ENCODE measurements around the gene CLCN3. TPM values are rescaled to one million over a fixed set of nuclear protein-coding genes. Genes with fewer than 3 reads are reported as not detected.
A peak's percentile ranks its signal among the peaks of the same experiment; 100 is the strongest.
"Not testable (repeated sequence)": the region's sequence is repeated elsewhere in the genome, so short reads cannot be mapped to it uniquely, and the experiment has no call there.

CLCN3 gene
- polyA plus RNA-seq, 1 donor from 2014 or later: 8.1 TPM

DNA sequence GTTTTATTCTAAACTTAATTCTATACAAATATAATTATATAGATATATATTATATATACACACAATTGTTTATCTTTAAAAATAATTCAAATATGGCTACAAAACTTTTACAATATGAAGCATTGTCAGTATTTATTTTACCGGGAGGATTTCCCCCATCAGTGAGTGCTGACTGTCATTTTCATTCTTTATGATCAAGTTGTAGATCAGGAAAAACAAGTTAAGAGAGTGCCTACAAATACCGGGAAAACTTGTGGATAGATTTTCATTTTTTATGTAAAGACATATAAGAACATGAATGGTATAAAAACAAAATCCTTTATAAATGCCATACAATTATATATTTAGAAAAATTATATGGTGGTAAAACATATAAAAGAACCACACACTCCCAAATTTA, 37.8 kb downstream of the CLCN3 start:
- peaks cover 12 to 16% (median 15%) of the 10 kb centered on the region in 3 donors for H3K4me1 Mint-ChIP-seq
- no peak overlapping the region for H3K4me3 Mint-ChIP-seq
- H3K36me3 Mint-ChIP-seq: no peaks in the 10 kb centered on the region
- no peaks in the 10 kb centered on the region for H3K9me3 Mint-ChIP-seq
- no peaks in the 10 kb centered on the region for H3K27me3 Mint-ChIP-seq
- H3K27ac Mint-ChIP-seq: peak overlapping the region in 1 of 3 donors; percentile 86

GRCh38 chr4:169658975-169659715, 38.8 kb downstream of the CLCN3 start:
- H3K27me3 Mint-ChIP-seq: no peaks in the 10 kb centered on the region
- peaks cover 2% of the 10 kb centered on the region for H3K36me3 Mint-ChIP-seq
- peaks cover 11 to 16% (median 12%) of the 10 kb centered on the region in 3 donors for H3K4me1 Mint-ChIP-seq
- no peak overlapping the region for H3K4me3 Mint-ChIP-seq
- no peaks in the 10 kb centered on the region for H3K9me3 Mint-ChIP-seq
- H3K27ac Mint-ChIP-seq: peak overlapping the region; percentile 86 to 97 (median 92)

DNA sequence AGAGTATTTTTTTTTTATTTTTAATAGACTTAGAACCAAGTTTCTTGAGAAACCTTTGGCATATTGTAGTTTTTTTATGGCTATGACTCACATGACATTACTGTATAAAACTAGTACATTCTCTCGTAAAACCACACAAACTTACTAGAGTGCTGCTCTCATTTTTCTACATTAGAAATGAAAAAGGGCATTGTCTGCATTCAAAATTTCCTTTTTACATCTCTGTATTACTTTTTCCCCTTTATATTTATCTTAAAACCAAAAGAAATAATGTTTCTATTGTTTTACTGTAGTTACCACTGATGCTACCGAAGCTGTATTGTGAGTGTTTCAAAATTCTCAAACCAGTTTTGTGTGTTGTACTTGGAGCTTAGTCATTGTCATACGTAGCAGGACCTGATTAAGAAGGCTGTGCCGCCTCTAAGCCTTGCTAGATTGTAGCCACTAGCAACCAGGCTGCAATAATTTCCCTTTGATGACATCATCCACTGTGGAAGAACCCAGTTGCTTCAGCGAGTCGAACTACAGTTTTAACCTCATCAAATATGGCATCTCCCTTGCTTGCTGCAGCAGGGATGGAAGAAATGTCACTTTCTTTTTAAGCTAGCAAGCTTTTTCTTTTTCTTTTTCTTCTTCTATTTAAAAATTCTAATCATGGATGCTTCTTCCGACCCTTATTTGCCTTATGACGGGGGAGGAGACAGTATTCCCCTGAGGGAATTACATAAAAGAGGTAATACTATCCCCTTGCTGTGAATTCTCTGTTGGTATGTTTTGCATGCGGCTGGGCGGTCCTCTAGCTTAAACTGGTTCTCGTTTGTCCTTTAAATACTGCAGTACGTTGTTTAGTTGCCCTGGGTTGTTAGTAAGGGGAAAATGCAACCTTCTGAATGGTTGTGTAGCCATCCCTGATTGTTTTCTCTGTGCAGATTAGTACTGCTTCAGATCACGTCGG, 39.6 kb downstream of the CLCN3 start:
- Mint-ChIP-seq H3K27ac (peak overlapping the region; percentile 86 to 97 (median 92)), H3K36me3 (peaks cover 2% of the 10 kb centered on the region), H3K4me3 (peak overlapping the region; percentile 87 to 94 (median 90)), H3K4me1 (peaks cover 11 to 15% (median 12%) of the 10 kb centered on the region in 3 donors), H3K9me3 (no peaks in the 10 kb centered on the region), H3K27me3 (no peaks in the 10 kb centered on the region)

GRCh38 chr4:169660929-169661328, 40.6 kb downstream of the CLCN3 start:
- Mint-ChIP-seq H3K4me1 (peaks cover 15% of the 10 kb centered on the region in 3 donors), H3K27ac (peak overlapping the region; percentile 86 to 97 (median 92)), H3K27me3 (no peaks in the 10 kb centered on the region), H3K9me3 (no peaks in the 10 kb centered on the region), H3K4me3 (peak overlapping the region in 1 of 4 donors; percentile 94), H3K36me3 (peaks cover 2% of the 10 kb centered on the region)

GRCh38 chr4:169661761-169662160, 41.4 kb downstream of the CLCN3 start:
- H3K4me3 Mint-ChIP-seq: no peak overlapping the region
- H3K27ac Mint-ChIP-seq: no peak overlapping the region
- peaks cover 0 to 7% (median 2%) of the 10 kb centered on the region in 3 donors for H3K9me3 Mint-ChIP-seq
- H3K27me3 Mint-ChIP-seq: no peaks in the 10 kb centered on the region
- peaks cover 15% of the 10 kb centered on the region in 3 donors for H3K4me1 Mint-ChIP-seq
- H3K36me3 Mint-ChIP-seq: peaks cover 2% of the 10 kb centered on the region

DNA sequence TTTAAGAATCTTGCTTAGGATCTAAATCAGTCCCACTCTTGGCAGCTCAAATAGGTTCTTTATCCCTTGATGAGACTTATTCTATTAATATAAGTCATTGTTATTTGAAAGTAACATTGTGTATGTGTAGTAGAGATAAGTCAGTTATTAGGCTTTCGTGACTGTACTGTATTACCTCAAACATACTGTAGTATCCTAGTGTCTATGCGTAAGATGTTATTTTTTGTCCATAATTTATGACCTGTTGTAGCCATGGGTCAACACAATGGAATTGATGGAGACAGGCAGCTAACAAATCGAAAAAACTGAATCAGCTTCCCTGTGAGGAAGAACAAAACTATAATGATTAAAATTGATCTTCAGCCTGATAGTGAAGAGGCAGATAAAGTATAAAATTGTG, 41.8 kb downstream of the CLCN3 start:
- H3K27ac Mint-ChIP-seq: no peak overlapping the region
- H3K9me3 Mint-ChIP-seq: peaks cover 0 to 8% (median 2%) of the 10 kb centered on the region in 3 donors
- H3K4me3 Mint-ChIP-seq: no peak overlapping the region
- H3K4me1 Mint-ChIP-seq: peaks cover 15% of the 10 kb centered on the region in 3 donors
- H3K36me3 Mint-ChIP-seq: peaks cover 4% of the 10 kb centered on the region
- H3K27me3 Mint-ChIP-seq: no peaks in the 10 kb centered on the region

DNA sequence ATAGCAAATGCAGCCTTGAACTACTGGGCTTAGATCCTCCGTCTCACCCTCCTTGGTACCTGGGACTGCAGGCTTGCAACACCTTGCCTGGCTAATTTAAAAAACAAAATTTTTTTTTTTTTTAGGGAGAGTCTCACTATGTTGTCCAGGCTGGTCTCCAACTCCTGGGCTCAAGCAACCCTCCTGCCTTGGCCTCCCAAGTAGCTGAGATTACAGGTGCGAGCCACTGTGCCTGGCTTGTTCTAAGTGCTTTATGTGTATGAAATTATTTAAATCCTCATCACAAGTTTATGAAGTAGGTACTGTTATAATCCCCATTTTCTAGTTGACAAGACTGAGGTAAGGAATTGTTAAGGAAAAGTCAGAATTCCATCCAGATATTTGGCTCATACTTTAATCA, 43.0 kb downstream of the CLCN3 start:
- Mint-ChIP-seq H3K4me1 (peaks cover 12 to 15% (median 15%) of the 10 kb centered on the region in 3 donors), H3K9me3 (peaks cover 0 to 8% (median 2%) of the 10 kb centered on the region in 3 donors), H3K4me3 (no peak overlapping the region), H3K27me3 (no peaks in the 10 kb centered on the region), H3K36me3 (peaks cover 6% of the 10 kb centered on the region), H3K27ac (peak overlapping the region in 1 of 3 donors; percentile 39)

GRCh38 chr4:169663831-169664230, 43.5 kb downstream of the CLCN3 start:
- H3K9me3 Mint-ChIP-seq: peaks cover 0 to 8% (median 2%) of the 10 kb centered on the region in 3 donors
- peaks cover 6% of the 10 kb centered on the region for H3K36me3 Mint-ChIP-seq
- H3K4me3 Mint-ChIP-seq: no peak overlapping the region
- H3K27ac Mint-ChIP-seq: no peak overlapping the region
- H3K27me3 Mint-ChIP-seq: no peaks in the 10 kb centered on the region
- H3K4me1 Mint-ChIP-seq: peaks cover 12 to 15% (median 15%) of the 10 kb centered on the region in 3 donors

DNA sequence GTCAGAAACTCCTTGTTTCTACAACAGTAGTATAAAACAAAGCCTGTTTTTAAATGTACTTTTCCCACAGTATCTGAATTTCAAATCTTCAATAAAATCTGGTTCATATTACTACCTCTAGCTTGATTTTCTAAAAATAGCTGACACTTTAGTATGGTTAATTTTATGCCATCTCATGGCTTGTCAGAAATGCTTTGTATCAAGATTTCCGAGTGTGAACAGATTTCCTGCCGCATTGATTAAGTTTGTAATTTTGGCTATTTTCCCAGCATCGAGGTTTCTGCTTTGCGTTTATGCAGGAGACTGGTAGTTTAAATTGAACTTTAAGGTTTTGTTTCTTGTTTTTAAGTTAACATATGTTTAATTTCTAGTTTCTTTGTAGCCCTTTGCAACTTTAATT, 44.2 kb downstream of the CLCN3 start:
- no peak overlapping the region for H3K4me3 Mint-ChIP-seq
- H3K9me3 Mint-ChIP-seq: peaks cover 0 to 8% (median 2%) of the 10 kb centered on the region in 3 donors

GRCh38 chr4:169665046-169665737, 44.8 kb downstream of the CLCN3 start:
- H3K36me3 Mint-ChIP-seq: peaks cover 10% of the 10 kb centered on the region
- H3K27me3 Mint-ChIP-seq: no peaks in the 10 kb centered on the region
- peak overlapping the region in 1 of 4 donors; percentile 11 for H3K4me3 Mint-ChIP-seq
- peak overlapping the region in 2 of 3 donors; percentile 9 to 73 for H3K27ac Mint-ChIP-seq
- H3K4me1 Mint-ChIP-seq: peaks cover 7 to 13% (median 10%) of the 10 kb centered on the region in 3 donors
- peaks cover 0 to 8% (median 2%) of the 10 kb centered on the region in 3 donors for H3K9me3 Mint-ChIP-seq

More for the DNA sequence above, 44.2 kb downstream of the CLCN3 start:
- Mint-ChIP-seq H3K27ac (no peak overlapping the region), H3K27me3 (no peaks in the 10 kb centered on the region), H3K4me1 (peaks cover 10 to 17% (median 14%) of the 10 kb centered on the region in 3 donors), H3K36me3 (peaks cover 8% of the 10 kb centered on the region)

GRCh38 chr4:169668069-169668721, 47.8 kb downstream of the CLCN3 start:
- peaks cover 0 to 8% (median 2%) of the 10 kb centered on the region in 3 donors for H3K9me3 Mint-ChIP-seq
- H3K27ac Mint-ChIP-seq: no peak overlapping the region
- no peak overlapping the region for H3K4me3 Mint-ChIP-seq
- H3K36me3 Mint-ChIP-seq: peaks cover 15% of the 10 kb centered on the region
- no peaks in the 10 kb centered on the region for H3K27me3 Mint-ChIP-seq
- H3K4me1 Mint-ChIP-seq: peaks cover 3 to 13% (median 4%) of the 10 kb centered on the region in 3 donors

DNA sequence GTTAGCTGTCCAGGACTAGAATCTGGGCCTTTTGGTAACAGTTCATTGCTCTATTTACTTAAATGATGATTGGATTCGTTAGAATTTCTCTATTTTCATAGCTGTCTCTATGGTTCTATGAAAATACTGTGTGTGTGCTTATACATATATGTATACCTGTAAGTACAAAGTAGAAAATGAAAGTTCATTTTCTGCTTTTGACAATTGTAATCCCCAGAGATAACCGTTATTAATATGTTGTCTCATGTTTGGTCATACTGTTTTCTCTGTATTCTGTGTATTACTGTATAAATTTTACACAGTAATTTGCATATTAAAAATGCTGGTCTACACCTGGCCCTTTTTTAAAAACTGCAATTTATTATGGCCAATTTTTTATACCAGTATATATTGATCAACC, 55.4 kb downstream of the CLCN3 start:
- H3K4me1 Mint-ChIP-seq: peaks cover 4 to 8% (median 7%) of the 10 kb centered on the region in 3 donors
- no peaks in the 10 kb centered on the region for H3K9me3 Mint-ChIP-seq
- H3K36me3 Mint-ChIP-seq: peaks cover 7% of the 10 kb centered on the region
- no peak overlapping the region for H3K4me3 Mint-ChIP-seq
- H3K27me3 Mint-ChIP-seq: no peaks in the 10 kb centered on the region
- H3K27ac Mint-ChIP-seq: no peak overlapping the region

DNA sequence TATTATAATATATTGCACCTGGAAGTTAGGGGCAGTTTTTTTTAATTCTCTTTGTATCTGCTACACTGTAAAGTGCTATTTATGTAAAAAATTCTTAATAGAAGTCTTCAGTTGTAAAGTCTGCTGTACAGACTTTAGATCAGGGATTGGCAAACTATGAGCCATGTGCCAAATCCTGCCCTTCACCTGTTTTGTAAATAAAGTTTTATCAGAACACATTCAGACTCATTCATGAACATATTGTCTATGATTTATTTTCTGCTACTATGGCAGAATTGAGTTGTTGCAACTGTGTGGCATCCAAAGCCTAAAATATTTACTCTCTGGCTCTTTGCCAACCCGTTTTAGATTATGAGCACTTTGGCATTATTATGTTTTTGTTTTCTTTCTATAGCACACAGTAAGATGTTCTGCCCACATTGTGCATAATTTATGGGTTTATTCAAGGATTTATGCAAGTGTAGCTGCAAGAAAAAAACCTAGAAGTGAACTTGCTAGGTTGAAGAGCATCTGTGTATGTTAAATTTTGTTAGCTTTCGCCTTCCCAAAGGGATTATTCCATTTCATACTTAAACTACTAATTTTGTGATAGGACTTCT, 56.9 kb downstream of the CLCN3 start:
- H3K27me3 Mint-ChIP-seq: no peaks in the 10 kb centered on the region
- no peaks in the 10 kb centered on the region for H3K9me3 Mint-ChIP-seq
- H3K36me3 Mint-ChIP-seq: peaks cover 4% of the 10 kb centered on the region
- H3K4me3 Mint-ChIP-seq: no peak overlapping the region
- H3K27ac Mint-ChIP-seq: peak overlapping the region in 1 of 3 donors; percentile 34
- H3K4me1 Mint-ChIP-seq: peaks cover 4 to 8% (median 7%) of the 10 kb centered on the region in 3 donors

DNA sequence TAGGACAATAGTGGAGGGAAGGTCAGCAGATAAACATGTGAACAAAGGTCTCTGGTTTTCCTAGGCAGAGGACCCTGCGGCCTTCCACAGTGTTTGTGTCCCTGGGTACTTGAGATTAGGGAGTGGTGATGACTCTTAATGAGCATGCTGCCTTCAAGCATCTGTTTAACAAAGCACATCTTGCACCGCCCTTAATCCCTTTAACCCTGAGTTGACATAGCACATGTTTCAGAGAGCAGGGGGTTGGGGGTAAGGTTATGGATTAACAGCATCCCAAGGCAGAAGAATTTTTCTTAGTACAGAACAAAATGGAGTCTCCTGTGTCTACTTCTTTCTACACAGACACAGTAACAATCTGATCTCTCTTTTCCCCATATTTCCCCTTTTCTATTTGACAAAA, 58.1 kb downstream of the CLCN3 start:
- not testable (repeated sequence) for H3K27me3 Mint-ChIP-seq, H3K4me3 Mint-ChIP-seq, H3K4me1 Mint-ChIP-seq, H3K36me3 Mint-ChIP-seq, H3K27ac Mint-ChIP-seq, H3K9me3 Mint-ChIP-seq

All from IgD-negative memory B cell (primary cell).